ENCODE results near the gene DHRS11. TPM values are rescaled to one million over a fixed set of nuclear protein-coding genes. Genes with fewer than 3 reads are reported as not detected.

The DHRS11 gene
- total RNA-seq, 2 experiments from 2014 or later, result 7.2 to 13.9 TPM

- Histone ChIP-seq H3K4me1 (ENCODE audit: insufficient read depth, low read length, poor library complexity, severe bottlenecking) (no peaks in the 10 kb centered on the region), H3K9me2 (ENCODE audit: insufficient read depth, low read length) (no peaks in the 10 kb centered on the region), H3K27ac (ENCODE audit: low read depth, low read length, poor library complexity, severe bottlenecking) (no peak overlapping the region), H3K4me2 (ENCODE audit: low read length) (no peak overlapping the region), H2AFZ (ENCODE audit: low read length) (no peak overlapping the region), H3K9me3 (ENCODE audit: low read length) (no peaks in the 10 kb centered on the region), H3K4me3 (ENCODE audit: low read depth, low read length, poor library complexity, severe bottlenecking) (no peak overlapping the region), H3K79me2 (ENCODE audit: insufficient read depth, low read depth, low read length) (no peaks in the 10 kb centered on the region), H3K36me3 (ENCODE audit: insufficient read depth, low read length) (no peaks in the 10 kb centered on the region), H4K20me1 (ENCODE audit: insufficient read depth, low read length) (no peaks in the 10 kb centered on the region)
- POLR2A ChIA-PET, result no interaction called here
- DNase-seq (ENCODE audit: low spot score), result no peak
- intact Hi-C loops (cut with micrococcal nuclease; ENCODE audit: unreplicated experiment), result loop anchor here (5.0 kb wide), 2 partner anchors 80 to 130 kb away; no protein-coding TSS in a partner anchor
- no peak for TF ChIP-seq EZH2phosphoT487 (IDR thresholded peaks at IDR 0.05; ENCODE audit: borderline replicate concordance, low read depth, low read length)
- TF ChIP-seq CTCF (conservative IDR thresholded peaks at IDR 0.05; ENCODE audit: low read length), result no peak
- BruUV-seq (replicated peaks), result no TSS peak
- CTCF ChIA-PET (ENCODE audit: unreplicated experiment), result no interaction called here
Measured at GRCh38 chr17:36627101-36627500, 35.4 kb downstream of the DHRS11 start.

- Histone ChIP-seq H3K4me1 (ENCODE audit: insufficient read depth, low read length, poor library complexity, severe bottlenecking) (no peaks in the 10 kb centered on the region), H3K27ac (ENCODE audit: low read depth, low read length, poor library complexity, severe bottlenecking) (no peak overlapping the region), H3K4me2 (ENCODE audit: low read length) (no peak overlapping the region), H3K79me2 (ENCODE audit: insufficient read depth, low read depth, low read length) (no peaks in the 10 kb centered on the region), H3K36me3 (ENCODE audit: insufficient read depth, low read length) (no peaks in the 10 kb centered on the region), H3K9me2 (ENCODE audit: insufficient read depth, low read length) (no peaks in the 10 kb centered on the region), H4K20me1 (ENCODE audit: insufficient read depth, low read length) (no peaks in the 10 kb centered on the region), H3K9me3 (ENCODE audit: low read length) (no peaks in the 10 kb centered on the region), H2AFZ (ENCODE audit: low read length) (no peak overlapping the region), H3K4me3 (ENCODE audit: low read depth, low read length, poor library complexity, severe bottlenecking) (no peak overlapping the region)
- intact Hi-C loops (cut with micrococcal nuclease; ENCODE audit: unreplicated experiment), result loop anchor here (2.0 to 5.0 kb wide), 3 partner anchors 79 to 610 kb away; no protein-coding TSS in a partner anchor
- TF ChIP-seq EZH2phosphoT487 (IDR thresholded peaks at IDR 0.05; ENCODE audit: borderline replicate concordance, low read depth, low read length) (no peak), CTCF (conservative IDR thresholded peaks at IDR 0.05; ENCODE audit: low read length) (no peak)
- POLR2A ChIA-PET, result no interaction called here
- CTCF ChIA-PET (ENCODE audit: unreplicated experiment), result no interaction called here
- BruUV-seq (replicated peaks), result no TSS peak
- DNase-seq (ENCODE audit: low spot score), result no peak
Measured at GRCh38 chr17:36628576-36628975, 36.9 kb downstream of the DHRS11 start.

- H3K27ac ChIP-seq (ENCODE audit: low read depth, low read length, poor library complexity, severe bottlenecking), result no peak overlapping the region
- BruUV-seq (replicated peaks), result no TSS peak
- no peaks in the 10 kb centered on the region for H3K9me3 ChIP-seq (ENCODE audit: low read length)
- H3K79me2 ChIP-seq (ENCODE audit: insufficient read depth, low read depth, low read length), result no peaks in the 10 kb centered on the region
- H3K4me3 ChIP-seq (ENCODE audit: low read depth, low read length, poor library complexity, severe bottlenecking), result no peak overlapping the region
- H4K20me1 ChIP-seq (ENCODE audit: insufficient read depth, low read length), result no peaks in the 10 kb centered on the region
- intact Hi-C loops (cut with micrococcal nuclease; ENCODE audit: unreplicated experiment), result loop anchor here (1.0 to 5.0 kb wide), 4 partner anchors 78 to 609 kb away; no protein-coding TSS in a partner anchor
- POLR2A ChIA-PET, result no interaction called here
- DNase-seq (ENCODE audit: low spot score), result peak; percentile 73
- no peak overlapping the region for H3K4me2 ChIP-seq (ENCODE audit: low read length)
- CTCF ChIA-PET (ENCODE audit: unreplicated experiment), result no interaction called here
- H3K9me2 ChIP-seq (ENCODE audit: insufficient read depth, low read length), result no peaks in the 10 kb centered on the region
- no peaks in the 10 kb centered on the region for H3K36me3 ChIP-seq (ENCODE audit: insufficient read depth, low read length)
- H3K4me1 ChIP-seq (ENCODE audit: insufficient read depth, low read length, poor library complexity, severe bottlenecking), result no peaks in the 10 kb centered on the region
- no peak overlapping the region for H2AFZ ChIP-seq (ENCODE audit: low read length)
- peak; percentile 96 for TF ChIP-seq CTCF (conservative IDR thresholded peaks at IDR 0.05; ENCODE audit: low read length)
- TF ChIP-seq EZH2phosphoT487 (IDR thresholded peaks at IDR 0.05; ENCODE audit: borderline replicate concordance, low read depth, low read length), result no peak
Measured at GRCh38 chr17:36629252-36629847, 37.7 kb downstream of the DHRS11 start.
